Activated naive CD8-positive, alpha-beta T cell treated with anti-CD3 and anti-CD28 coated beads, Interleukin-2, amount 50 U/mL, for 16 hours (primary cell): ENCODE measurements around the gene KIAA1549.
"Not testable (repeated sequence)": the region's sequence is repeated elsewhere in the genome, so short reads cannot be mapped to it uniquely, and the experiment has no call there.

ENCODE experiments used
- DNase-seq: peaks from one replicate; pipeline ENCODE4 v3.0.0-alpha.2; 2020; ENCODE audit warnings: low read depth, low spot score

The KIAA1549 gene

DNA sequence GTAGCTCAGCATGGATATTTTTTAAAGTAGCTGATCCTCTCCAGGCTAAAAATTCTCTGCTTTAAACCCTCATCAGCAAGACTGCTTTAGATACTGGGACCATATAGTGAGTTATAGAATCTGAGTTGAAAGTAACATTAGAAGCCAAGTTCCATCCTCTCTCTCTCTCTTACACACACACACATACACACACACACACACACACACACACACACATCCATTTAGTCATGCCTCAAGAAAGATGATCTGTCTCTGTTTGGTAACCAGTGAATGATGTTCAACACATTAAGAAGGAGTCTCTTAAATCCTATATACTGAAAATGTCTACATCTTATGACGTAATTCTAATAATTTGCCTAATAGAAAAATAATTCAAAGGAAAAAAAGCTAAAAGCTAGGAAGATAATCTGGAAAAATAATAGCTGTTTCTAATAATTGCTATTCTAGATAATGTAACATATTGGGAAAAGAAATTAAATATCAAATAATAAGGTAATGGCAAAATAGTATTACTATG is 166.3 kb downstream of the KIAA1549 start:
- DNase-seq: no peak

DNA sequence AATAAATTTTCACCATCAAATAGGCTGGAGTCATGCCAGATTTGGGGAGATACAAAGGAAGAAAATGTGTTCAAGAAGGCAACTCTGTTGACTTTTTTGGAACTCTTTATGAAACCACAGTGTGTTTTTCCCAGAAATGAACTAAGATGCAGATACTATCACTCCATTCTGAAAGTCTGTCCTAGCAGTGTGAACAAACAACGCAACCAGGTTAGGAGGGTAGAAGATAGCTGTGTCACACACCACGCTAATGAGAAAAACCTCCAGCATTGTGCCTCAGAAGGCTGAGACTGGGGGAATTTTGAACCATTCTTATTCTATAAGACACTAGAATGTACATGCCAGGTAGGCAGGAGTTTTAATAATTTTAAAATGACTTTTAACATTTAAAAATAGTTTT is 167.2 kb downstream of the KIAA1549 start:
- no peak for DNase-seq

DNA sequence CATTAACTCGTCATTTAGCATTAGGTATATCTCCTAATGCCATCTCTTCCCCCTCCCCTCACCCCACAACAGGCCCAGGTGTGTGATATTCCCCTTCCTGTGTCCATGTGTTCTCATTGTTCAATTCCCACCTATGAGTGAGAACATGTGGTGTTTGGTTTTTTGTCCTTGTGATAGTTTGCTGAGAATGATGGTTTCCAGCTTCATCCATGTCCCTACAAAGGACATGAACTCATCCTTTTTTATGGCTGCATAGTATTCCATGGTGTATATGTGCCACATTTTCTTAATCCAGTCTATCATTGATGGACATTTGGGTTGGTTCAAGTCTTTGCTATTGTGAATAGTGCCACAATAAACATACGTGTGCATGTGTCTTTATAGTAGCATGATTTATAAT is 169.9 kb downstream of the KIAA1549 start:
- DNase-seq: not testable (repeated sequence)

DNA sequence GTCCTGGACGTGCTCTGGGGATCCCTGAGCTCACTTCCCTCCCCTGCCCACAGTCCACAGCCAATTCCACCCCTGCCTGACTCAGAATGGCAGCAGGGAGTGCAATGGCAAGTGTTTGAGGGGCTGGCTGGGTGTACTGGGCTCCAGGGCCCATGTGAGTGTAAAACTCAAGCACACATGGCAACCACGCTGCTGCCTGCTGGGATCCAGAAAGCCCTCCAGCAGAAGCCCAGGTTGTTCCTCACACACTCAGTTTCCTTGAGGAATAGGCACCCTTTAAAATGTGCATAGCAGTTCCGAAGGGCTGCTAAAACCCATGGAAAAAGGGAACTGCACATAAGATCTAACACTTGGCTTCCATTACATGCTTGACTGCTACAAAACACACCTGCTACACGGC is 171.8 kb downstream of the KIAA1549 start:
- DNase-seq: no peak

- no peak for DNase-seq
Observed at GRCh38 chr7:138804618-138805017, 176.6 kb downstream of the KIAA1549 start.

DNA sequence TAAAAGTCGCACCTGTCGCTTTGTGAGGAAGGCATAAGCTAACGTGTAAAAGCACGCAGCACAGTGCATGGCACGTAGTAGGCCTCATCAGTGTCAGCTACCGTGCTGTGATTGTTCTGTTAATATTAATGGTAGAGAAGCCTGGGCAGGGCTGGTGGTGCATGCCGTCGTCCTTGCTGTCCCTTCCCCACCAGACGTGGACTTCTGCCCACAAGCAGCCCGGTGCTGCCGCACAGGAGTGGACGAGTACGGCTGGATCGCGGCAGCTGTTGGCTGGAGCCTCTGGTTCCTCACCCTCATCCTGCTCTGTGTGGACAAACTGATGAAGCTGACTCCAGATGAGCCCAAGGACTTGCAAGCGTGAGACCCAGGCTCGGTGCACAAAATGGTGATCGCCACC is 178.5 kb downstream of the KIAA1549 start:
- DNase-seq: no peak

GRCh38 chr7:138801256-138801655 is 179.9 kb downstream of the KIAA1549 start:
- no peak for DNase-seq

- no peak for DNase-seq
Observed at GRCh38 chr7:138799336-138800000, 181.7 kb downstream of the KIAA1549 start.

GRCh38 chr7:138798836-138799235 is 182.4 kb downstream of the KIAA1549 start:
- no peak for DNase-seq

DNA sequence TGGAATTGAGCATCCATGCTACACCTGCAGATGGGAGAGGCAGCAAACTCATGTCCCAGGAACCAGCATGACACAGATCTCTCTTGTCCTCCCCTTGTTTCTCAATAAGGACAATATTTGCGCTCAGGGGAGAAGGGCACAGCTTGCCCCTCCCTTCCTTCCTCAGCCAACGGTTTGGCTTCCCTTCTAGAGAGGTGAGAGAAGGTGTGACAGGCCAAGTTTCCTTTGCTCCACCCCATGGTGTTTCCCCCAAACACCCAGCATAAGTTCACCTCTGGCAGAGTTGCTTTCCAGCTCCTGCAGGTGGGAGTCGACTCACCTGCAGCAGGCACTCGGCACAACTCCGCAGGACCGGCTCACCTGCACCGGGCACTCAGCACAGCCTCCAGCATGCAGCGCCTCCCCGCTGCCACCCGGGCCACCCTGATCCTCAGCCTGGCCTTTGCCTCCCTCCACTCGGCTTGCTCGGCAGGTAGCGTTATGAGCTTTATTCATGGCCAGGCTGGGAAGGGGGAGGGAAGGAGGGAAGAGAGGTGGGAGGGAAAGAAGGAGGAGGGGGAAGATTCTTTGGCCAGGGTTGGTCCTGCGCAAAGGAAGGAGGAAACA is 183.4 kb downstream of the KIAA1549 start, which contains the start of the genes ATP6V0A4 and TMEM213:
Gene ATP6V0A4, minus strand, starts transcription at position 482 of the 606 bp plus-strand sequence. CDS start 26,949 bp downstream, outside the sequence.
Gene TMEM213, plus strand, starts transcription at position 280 of the 606 bp plus-strand sequence. Its CDS starts 111 bp downstream, at position 391.
- no peak for DNase-seq

GRCh38 chr7:138797046-138797445 is 184.1 kb downstream of the KIAA1549 start:
- DNase-seq: not testable (repeated sequence)

DNA sequence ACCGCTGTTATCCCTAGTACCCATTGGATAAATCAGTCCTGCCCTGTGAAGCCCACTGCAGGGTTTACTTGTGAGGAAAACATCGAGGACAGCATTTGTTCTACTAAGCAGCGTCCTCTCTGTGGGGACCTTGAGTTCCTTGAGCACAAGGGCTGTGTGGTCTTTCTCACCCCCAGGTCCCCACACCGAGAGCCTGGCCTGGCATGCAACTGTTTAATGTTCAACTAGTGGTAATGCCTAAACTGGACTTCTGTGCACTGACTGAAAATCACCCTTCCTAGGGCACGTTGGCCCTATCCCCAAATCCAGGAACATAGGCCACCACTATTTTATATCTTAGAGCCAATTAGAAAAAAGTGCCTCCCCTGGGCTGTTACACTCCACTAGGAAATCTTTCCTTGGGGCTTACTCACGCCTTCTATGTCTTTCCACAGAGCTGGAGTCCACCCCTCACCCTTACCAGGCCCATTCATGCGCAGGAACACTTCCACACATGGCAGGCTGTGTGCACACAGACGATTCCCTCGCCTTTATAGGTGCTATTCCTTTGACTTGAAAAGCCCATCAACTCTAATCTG is 185.1 kb downstream of the KIAA1549 start:
- no peak for DNase-seq

GRCh38 chr7:138785587-138786437 is 195.4 kb downstream of the KIAA1549 start:
- DNase-seq: no peak

DNA sequence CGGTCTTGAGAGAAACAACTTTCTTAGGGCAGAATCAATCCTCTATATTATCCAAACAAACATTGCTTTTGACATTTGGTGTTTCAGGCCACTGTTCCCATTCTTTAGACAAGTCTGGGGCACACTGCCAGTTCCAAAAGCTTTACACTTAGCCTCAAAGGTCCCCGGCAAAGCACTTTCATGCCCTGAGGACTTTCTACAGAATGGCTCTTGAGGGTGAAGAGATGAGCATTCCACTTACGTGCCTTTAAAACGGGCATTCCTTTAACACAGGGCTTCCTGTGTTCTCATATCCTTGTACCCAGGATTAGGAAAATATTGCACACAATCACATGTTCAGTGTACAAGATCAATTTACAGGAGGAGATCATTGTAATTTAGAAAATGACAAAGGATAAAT is 196.5 kb downstream of the KIAA1549 start:
- no peak for DNase-seq
